ENCODE data around the gene ILKAP.

DNA sequence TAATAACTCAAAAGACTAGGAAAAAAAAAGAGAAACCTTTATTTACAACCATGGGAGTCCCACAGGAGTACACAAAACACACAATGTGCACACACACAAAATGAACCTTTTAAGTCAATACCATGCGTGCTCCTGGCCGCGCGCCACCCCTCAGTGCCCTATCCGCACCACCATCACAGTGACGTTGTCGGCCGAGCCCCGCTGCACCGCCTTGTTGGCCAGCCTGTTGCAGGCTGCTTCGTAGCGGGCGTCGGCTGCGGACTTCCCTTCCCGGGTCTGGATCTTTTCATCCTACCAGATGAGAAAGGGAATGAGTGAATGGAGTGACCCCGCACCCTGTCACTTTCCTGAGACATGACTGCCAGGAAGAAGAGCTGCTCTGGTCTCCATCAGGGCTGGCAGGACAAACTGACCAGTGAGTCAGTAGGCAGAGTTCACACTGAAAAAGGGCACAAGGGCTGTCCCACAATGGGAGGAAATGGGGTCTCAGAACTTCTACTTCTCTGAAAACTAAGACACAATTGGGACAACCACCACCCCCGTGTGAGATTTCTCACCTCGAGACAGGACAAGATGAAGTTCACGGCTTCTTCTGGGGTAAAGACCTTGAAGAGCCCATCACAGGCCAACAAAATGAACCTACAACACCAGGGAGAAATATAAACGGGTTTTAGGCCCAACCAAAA, 33.0 kb downstream of the ILKAP start:
- TF ChIP-seq, protein P1, sequence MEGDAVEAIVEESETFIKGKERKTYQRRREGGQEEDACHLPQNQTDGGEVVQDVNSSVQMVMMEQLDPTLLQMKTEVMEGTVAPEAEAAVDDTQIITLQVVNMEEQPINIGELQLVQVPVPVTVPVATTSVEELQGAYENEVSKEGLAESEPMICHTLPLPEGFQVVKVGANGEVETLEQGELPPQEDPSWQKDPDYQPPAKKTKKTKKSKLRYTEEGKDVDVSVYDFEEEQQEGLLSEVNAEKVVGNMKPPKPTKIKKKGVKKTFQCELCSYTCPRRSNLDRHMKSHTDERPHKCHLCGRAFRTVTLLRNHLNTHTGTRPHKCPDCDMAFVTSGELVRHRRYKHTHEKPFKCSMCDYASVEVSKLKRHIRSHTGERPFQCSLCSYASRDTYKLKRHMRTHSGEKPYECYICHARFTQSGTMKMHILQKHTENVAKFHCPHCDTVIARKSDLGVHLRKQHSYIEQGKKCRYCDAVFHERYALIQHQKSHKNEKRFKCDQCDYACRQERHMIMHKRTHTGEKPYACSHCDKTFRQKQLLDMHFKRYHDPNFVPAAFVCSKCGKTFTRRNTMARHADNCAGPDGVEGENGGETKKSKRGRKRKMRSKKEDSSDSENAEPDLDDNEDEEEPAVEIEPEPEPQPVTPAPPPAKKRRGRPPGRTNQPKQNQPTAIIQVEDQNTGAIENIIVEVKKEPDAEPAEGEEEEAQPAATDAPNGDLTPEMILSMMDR (IDR thresholded peaks at IDR 0.05) = no peak
- no peak for TF ChIP-seq POLR2A (IDR thresholded peaks at IDR 0.05)
